Smooth muscle cell of the brain vasculature (primary cell): Measurements from ENCODE around the gene CD96.

Source experiments
- DNase-seq: peaks from one replicate; pipeline ENCODE4 v3.0.0-alpha.2; 2012; ENCODE audit warnings: low read depth, low spot score

Gene CD96

DNA sequence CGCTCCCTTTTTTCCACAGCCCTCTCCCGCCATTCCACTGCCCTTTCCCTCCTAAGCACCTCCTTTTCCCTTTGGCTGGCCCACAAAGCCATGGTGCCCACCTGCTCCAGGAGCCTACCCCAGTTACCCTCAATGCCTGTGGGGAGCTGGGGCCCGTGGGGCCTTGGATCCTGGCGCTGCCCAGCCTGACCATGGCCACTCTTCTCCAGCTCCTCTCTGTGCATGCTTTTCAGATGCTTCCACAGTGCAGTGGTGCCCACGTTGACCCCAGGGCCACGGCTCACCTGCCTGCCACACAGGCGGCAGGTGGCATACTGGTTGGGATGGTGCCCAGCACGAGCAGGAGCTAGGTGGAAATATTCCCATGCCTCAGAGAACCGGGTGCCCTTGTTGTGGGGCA is 51.7 kb downstream of the CD96 start:
- DNase-seq = no peak

DNA sequence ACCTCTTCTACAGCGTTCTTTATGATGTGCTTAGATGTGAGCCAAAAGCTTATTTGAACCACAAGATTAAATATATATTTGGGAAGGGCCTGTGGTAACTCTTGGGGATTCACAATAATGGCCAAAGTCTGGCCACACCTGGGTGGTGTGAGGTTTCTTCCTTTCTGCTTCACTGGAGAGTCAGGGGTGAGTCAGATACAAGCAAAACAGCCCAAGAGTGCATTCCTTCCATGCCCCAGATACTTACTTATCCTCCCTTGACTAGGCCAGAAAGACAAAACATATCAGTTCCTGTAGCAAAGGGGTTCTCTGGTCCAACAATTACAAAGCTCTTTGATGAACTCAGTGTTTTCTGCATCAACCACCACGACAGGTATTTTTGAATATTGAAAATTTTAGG is 52.2 kb downstream of the CD96 start:
- no peak for DNase-seq

DNA sequence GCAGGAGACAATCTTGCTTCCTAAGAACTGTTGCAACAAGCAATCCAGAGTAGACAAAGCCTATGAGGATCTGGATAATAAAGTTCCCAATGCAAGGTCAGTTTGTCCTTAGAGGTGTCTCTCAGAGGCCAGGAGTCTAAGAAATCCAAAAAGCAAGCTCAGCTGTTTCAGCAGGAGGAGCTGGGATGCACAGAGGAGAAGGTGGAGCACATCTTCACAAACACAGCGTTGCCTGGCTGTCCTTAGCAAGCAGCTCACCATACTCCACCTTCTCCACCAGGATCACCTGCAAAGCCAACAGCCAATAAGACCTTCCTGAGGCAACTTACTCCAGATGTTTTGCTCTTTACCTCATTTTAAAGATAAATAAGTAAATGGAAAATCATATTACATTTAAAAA is 52.8 kb downstream of the CD96 start:
- no peak for DNase-seq

DNA sequence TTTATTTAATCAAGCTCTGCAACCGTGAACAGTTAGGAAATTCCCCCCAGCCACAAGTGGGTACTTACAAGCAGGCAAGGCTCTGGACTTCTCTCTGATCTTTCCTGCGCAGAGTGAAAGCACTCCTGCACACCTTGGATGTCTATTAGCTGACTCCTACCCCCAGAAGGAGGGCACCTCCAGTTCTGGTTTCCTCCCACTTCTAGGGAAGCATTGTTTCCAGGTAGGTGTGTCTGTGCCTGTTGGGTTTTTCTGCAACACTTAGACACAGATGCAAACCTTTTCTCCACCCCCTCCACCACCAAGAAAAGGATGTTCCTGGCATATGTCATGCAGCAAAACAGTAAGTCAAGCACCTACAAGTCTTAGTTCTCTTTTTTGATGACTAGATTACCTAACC is 53.2 kb downstream of the CD96 start, which contains the start of gene ZBED2:
Gene ZBED2 (minus strand): TSS at position 115 of the 400 bp plus-strand sequence. CDS start 1,145 bp downstream, outside the sequence.
- DNase-seq = no peak

DNA sequence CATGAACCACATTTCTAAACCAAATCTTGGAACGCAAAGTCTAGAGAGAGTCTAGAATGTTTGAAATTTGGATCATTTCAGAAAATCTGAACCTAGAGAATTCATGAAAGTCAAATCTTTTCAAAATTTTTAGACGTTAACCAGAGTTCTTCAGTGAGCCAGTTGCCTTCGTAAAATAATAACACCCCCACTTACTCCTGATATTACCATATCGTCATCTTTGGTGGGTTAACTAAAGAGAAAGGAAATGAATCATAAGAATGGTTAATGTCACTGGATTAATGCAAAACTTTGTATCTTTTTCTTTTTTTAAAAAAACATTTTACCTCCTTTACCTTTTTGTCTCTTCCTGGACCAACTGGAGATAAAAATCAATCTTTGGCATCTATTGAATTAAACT is 54.3 kb downstream of the CD96 start:
- no peak for DNase-seq

DNA sequence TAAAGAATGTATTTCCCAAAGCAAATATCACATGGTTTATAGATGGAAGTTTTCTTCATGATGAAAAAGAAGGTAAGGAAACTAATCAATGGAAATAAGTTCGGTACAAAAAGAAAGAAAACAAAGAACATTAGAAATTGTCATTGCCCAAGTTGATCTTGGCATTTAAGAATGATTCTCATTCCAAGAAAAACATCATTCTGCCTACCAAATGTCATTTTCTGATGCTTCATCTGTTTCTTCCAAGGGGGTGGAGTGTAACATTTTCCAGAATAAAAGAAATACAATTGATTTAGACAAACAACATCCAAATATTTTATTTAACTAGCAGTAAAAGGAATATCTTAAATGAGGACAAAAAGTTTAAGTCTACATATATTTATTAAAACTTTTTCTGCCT is 56.1 kb downstream of the CD96 start:
- no peak for DNase-seq

DNA sequence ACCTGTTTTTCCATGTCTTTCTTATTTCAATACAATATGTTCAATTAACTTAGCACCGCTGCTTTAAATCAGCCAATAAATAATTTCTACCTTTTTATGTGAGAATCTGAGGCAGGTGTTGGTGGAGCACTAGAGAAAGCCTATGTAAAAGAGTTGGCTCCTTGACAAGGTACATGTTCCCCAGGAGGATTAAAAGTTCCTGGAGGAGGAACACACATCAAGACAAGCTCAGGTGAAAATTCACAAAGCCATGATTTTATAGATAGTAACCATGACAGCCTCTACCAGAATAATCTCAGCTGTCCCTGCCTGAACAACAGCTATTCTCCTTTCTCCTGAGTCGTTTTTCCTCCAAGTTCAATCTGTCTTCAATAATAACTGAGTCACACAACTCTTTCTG is 56.6 kb downstream of the CD96 start:
- no peak for DNase-seq

DNA sequence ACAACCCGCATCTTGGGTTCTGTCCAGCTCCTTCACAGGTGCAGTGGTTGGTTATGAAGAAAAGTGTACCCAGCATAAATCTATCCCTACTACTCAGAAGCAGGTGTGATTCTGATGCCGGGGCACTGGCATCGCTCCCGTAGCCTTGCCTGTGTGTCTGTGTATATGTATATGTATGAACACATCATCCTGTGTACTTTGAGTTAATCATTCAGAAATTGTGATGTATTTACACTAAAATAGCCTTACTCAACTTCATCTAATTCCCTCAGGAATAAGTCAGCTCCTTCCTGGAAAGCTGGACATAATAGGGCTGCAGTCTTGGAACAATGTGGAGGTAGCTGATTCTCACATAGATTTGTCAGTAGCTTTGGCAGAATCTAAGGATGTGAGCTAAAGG is 59.8 kb downstream of the CD96 start:
- no peak for DNase-seq

DNA sequence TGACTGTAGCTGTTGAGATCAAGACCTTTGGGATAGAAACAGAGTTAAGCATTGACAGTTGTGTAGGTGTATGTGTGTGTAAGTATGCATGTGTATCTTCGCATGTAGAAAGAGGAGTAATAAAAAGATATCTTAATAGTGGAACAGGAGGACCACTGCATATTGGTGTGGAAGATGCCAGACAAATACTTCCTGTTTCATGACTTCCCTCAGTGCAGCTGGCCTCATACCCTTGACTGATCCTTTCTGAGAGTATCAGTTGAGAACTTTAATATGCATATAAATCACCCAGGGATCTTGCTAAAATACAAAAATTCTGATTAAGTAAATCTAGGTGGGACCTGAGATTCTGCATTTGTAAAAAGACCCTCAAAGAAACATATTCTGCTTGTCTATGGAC is 61.7 kb downstream of the CD96 start:
- no peak for DNase-seq

DNA sequence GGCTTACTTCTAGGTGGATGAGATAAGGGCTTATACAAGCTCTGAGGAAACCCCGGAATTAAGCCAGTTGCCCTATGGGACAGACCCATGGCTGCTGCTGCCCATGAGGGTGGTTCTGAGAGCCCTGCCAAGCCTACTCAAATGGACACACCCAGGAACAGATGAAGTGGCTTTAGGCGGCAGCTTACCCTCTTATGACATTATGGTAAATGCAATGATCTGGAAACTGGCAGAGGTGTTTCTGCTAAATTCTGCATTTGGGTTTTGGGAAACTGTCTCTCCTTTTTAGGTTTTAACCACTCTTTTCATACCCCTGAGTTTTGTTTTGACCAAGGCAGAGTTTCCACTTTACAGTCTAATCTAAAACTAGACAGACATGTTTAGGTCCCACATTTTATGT is 62.1 kb downstream of the CD96 start:
- no peak for DNase-seq

DNA sequence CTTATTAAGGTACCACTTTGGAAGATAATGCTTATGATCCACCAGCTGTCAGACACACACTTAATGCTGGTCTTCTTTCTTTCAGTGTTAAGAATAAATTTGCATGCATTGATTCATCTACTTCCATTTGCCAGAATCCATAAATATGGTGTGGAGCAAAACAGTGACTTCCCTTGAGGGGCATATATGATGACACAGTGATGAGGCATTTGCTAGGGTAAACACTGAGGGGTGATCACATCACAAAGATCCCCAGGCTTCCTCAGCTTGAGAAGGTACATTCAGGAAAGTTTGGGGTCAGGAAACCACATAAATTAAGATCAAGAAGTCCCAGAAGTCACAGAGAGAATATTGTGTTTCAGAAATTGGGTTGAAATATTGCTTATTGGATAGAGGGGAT is 63.0 kb downstream of the CD96 start:
- no peak for DNase-seq

DNA sequence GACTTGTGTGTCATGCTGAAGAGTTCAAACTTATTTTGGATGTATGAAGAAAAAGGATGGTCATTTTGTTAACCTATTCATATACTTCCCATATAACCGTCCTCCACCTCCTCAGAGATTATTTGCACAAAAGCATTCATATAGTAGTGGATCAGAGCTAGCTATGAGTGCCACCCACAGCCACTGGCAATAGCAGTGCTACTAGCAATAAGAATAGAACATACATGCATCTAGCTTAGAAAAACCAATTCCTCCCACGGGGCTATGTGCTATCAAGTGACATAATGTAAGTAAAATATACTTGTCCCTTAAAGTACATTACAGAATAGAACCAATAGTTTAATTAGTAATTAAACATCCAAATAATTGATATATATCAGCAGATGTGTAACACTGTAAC is 63.5 kb downstream of the CD96 start:
- DNase-seq = no peak

DNA sequence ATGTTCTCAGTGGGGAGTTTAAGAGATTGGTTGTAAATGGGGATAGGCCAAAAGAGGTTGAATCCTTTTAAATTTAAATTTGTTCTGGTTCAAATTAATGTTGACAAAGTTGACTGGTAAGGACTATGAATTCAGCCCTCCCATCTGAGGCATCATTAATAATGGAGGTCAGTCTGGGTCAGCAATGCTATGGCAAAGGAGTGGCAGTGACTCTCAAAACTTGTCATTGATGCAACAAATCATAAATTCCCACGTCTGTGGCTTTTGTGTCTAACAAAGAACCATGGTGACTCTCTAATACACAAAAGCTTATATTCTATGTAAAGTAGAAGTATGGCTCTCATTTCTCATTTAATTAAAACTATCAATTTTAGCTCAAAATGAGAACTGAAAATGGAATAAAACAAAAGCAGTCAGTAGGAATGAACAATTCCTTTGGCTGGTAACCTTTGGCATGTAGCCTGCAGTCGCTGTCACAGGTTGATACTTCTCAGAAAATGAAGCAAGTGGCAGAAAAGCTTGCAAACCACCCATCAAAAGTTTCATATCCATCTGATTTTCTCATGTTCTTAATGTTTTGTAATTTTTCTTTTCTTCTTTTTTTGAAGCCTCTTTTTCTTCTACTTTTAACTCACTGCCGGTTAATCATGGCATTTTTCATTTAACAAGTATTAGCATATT is 65.4 kb downstream of the CD96 start:
- no peak for DNase-seq

DNA sequence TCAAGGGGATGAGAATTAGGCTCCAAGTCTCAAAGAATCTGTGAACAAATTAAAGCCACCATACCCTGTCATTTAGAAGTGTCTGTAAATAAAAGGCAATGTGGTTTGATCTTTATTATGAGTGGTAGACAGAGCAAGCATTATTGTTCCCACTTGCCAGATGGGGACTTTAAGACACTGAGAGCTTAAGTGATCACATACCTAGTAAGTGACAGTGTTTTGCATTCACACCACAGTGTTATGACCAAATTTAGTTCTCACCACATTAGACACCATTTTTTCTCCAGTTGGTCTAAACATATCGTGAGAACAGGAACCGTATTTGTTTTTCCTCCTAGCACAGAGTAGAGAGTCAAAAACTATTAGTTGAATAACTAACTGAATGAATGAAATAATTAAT is 66.4 kb downstream of the CD96 start:
- DNase-seq = no peak

DNA sequence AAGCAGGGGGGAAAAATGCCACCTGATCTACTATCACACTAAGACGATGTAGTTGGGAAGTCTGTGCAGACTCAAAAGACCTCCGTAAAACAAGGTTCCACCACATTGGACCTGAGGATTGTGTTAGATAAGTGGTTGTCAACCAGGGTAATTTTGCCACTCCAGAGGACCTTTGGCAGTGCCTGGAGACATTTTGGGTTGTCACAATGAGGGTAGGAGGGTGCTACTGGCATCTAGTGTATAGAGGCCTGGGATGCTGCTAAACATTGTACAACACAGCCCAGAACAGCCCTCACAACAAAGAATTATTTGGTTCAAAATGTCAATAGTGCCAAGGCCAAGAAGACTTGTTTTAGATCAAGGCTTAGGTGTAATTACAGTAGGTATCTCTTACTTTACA is 67.7 kb downstream of the CD96 start:
- no peak for DNase-seq

DNA sequence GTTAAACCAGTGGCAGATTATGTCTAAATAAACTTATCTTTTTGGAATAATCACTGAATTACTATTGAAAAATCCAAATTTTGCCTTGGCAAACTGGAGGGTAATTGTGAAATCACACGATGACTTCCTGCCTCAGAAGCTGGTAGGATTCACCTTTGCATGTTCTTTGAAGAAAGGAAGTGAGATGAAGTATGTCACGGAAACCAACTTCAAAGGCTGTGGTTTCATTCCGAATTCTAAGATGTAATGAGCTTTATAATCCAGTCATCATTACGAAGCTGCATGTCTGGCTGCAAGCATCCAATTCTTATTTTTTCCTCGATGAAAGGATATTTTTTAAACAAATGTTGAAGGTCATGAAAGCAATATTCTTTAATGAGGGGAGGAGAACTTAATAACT is 68.2 kb downstream of the CD96 start:
- DNase-seq = no peak

DNA sequence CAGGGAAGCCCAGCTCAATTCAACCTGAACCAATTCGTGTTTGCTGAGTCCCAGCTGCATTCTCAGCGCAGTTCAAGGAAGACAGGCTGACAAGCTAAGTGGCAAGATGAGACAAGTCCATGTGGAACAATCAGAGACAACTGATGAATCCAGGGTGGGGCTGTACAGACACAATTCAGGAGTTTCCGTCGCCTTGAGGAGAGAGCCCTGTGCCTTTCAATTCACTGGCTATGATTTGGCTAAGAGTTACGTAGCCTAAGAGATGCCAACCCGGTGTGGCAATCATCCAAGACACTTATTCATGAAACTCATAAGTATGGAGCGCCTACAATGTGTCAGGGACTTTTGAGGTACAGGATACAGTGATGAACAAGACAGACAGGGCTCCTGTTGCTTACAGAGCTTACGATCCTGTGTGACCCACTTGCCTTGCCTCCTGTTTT is 68.6 kb downstream of the CD96 start:
- DNase-seq = no peak

DNA sequence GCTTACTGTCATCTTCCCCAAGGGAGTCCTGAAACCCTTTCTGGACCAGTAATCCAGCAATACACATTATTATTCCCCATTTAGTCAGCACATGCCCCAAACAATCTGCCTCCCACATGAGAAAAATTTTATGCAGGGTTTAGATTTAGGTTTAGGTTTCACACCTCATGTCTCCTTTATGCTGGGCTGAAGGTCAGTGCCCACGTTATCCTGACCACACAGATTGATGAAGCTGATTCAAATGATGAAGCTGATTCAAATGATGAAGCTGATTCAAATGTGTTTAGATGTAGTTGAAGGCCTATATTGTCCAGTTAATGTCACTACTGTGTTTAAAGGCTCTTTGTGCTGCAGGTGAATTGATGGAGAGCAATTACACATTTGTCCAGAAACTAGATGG is 71.3 kb downstream of the CD96 start:
- DNase-seq = no peak

DNA sequence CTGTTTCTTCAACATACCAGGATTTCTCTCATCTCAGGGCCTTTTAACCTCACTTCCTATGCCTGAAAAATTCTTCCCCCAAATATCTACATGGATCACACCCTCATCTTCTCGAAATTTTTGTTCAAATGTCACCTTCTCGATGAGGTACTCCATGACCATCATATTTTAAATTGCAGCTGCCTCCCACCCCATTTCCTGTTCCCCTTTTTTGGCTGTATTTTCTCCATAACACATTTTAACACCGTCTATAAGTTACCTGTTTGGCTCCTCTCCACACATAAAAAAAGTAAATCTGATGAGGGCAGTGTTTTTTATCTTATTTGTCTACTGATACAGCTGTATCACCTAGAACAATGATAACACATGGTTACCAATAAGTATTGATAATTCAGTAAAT is 73.9 kb downstream of the CD96 start:
- DNase-seq = no peak

DNA sequence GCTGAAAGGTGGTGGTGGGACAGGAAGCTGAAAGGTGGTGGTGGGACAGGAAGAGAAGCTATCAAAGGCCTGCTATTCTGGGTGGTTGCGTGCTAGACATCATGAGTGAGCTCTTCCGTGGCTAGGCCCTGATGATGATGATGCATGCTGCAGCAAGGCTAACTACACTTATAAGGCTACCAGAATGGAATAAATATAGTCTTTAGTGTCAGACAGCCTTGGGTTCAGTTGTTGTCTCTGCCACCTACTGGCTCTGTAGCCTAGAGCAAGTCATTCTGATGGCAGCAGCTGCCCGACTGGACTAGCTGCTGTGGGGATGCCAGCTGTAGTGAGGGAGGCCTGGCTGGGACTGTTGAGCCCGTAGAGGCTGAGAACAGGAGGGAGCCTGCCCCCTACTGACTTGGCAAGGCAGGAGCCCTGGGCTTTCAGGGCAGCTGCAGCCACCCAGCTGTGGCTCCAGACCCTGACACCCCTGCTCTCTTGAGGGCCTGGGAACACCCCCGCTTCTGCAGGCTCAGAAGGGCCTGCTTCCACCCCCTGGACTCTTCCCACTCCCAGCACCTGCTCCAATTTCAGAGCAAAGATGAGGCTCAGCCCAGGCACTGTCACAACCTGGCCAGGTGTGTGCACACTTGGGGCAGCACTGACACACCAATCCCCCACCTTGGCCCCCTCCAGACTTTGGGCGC is 74.6 kb downstream of the CD96 start:
- no peak for DNase-seq

DNA sequence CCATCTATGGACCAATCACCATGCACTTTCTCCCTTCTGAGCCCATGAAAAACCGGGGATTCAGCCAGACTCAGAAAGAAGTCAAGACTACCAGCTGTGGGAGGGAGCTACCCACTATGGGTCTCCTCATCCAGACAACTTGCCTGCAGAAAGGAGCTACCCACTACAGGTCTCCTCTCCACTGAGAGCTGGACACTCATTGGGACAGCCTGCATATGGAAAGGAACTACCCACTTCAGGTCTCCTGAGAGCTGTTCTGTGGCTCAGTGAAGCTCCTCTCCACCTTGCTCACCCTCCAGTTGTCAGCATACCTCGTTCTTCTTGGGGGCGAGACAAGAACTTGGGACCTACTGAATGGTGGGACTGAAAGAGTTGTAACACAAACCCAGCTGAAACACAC is 75.4 kb downstream of the CD96 start:
- DNase-seq = no peak

DNA sequence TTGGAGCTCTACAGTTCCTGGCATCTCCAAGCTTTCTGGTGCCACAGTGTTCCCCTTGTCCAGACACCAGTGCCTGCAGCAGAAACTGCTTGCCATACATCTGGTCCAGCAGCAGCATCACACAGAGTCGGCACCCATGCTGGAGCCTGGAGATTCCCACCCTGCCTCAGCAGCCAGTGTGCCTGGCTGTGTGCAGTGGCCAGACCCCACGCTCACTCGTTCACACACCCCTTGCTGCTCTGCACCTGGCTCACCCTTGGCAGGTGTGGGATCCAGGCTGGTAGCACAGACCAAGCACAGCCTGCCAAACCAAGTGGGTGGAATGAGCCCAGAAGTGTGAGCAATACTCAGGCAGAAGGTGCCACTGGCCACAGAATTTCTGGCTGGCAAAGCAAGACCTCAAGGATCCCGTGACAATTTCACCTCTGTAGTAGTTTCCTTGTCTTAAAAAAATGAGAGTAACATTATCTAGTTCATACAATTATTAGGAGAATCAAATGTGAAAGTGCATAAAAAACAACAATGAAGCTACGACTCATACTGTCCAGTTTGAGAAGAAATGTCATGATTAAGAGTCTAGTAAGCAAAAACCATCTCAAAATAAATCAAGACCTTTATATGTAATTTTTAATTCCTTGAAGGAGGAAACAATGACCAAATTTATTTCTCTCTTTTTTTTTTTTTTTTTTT is 76.1 kb downstream of the CD96 start:
- no peak for DNase-seq

DNA sequence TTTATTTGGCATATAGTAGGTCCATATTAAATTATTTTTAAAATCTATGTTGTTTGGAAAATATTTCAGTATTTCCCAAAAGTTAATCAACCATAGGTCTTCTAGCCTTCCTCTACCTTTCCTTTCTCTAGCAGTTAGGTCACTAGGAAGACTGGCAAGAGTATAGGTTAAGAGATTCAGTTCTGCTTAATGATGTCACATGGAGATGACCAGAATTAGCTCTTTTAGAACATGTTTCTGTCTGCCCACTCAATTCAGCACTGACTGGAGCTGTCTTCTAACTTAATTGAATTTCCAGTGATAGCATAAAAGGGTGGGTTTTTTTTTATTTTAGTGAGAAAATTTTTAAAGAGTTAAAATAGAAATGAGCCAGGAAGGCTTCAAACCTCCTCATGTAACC is 76.9 kb downstream of the CD96 start:
- DNase-seq = no peak
